Stimulated activated CD8-positive, alpha-beta memory T cell treated with anti-CD3 and anti-CD28 coated beads, Interleukin-7, amount 100 ng/mL, for 48 hours (primary cell): ENCODE data around the gene DLGAP4.

ENCODE experiments used
- DNase-seq, 2 donors: peaks; one replicate each; pipeline ENCODE4 v3.0.0-alpha.2; 2020; ENCODE audit warnings: low read depth in 1 of 2; ENCODE audit errors: extremely low read depth in 1 of 2

DLGAP4 gene, protein sequence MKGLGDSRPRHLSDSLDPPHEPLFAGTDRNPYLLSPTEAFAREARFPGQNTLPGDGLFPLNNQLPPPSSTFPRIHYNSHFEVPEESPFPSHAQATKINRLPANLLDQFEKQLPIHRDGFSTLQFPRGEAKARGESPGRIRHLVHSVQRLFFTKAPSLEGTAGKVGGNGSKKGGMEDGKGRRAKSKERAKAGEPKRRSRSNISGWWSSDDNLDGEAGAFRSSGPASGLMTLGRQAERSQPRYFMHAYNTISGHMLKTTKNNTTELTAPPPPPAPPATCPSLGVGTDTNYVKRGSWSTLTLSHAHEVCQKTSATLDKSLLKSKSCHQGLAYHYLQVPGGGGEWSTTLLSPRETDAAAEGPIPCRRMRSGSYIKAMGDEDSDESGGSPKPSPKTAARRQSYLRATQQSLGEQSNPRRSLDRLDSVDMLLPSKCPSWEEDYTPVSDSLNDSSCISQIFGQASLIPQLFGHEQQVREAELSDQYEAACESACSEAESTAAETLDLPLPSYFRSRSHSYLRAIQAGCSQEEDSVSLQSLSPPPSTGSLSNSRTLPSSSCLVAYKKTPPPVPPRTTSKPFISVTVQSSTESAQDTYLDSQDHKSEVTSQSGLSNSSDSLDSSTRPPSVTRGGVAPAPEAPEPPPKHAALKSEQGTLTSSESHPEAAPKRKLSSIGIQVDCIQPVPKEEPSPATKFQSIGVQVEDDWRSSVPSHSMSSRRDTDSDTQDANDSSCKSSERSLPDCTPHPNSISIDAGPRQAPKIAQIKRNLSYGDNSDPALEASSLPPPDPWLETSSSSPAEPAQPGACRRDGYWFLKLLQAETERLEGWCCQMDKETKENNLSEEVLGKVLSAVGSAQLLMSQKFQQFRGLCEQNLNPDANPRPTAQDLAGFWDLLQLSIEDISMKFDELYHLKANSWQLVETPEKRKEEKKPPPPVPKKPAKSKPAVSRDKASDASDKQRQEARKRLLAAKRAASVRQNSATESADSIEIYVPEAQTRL

DNA sequence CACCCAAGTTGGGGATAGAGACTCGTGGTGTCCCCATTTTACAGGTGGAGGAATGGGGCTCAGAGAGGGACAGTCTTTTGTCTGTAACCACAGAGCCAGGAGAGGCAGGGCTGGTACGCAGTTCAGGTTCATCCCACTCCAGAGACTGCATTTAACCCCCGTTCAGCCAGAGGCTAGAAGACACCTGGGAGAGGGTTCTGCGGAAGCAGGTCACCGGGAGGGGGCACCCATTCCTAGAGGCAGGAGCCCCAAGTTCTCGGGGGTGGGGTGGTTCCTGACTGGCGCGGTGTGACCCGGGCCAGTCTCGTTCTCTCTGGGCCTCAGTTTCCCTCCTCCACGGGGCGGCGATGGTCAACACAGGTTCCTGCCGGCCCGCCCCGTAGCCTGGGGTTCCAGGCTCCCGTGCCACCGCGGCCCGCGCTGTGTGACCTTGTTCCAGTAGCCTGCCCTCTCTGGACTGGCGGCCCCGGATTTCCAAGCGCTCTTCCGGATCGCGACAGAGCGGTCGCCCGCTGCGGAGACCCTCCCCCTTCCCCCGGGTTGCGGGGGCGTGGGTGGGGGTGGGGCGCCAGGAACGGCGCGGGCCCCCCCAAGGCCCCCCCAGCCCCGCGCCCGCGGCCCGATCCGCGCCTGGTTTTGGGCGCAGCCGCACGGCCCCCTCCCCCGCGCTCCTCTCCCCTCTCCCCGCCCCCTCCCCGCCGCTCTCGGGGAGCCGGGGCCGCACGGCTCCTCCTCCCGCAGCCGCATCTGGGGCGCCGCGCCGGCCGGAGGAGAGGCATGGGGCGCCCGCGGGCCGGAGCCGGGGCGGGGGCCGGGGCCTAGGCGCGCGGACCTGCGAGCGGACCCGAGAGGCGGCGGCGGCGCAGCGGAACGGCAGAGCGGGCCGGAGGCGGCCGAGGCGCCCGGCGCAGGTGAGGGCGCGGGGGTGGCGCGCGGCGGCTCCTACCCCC lies at the start of gene DLGAP4:
Gene DLGAP4 (plus strand): TSS at position 738 of the 950 bp plus-strand sequence. CDS start 125,379 bp downstream, outside the sequence.
- no peak for DNase-seq

- DNase-seq, result no peak
These were observed 46.7 kb upstream of the DLGAP4 start for GRCh38 chr20:36259177-36260061.

GRCh38 chr20:36260316-36260715 lies 45.8 kb upstream of the DLGAP4 start:
- no peak for DNase-seq

DNA sequence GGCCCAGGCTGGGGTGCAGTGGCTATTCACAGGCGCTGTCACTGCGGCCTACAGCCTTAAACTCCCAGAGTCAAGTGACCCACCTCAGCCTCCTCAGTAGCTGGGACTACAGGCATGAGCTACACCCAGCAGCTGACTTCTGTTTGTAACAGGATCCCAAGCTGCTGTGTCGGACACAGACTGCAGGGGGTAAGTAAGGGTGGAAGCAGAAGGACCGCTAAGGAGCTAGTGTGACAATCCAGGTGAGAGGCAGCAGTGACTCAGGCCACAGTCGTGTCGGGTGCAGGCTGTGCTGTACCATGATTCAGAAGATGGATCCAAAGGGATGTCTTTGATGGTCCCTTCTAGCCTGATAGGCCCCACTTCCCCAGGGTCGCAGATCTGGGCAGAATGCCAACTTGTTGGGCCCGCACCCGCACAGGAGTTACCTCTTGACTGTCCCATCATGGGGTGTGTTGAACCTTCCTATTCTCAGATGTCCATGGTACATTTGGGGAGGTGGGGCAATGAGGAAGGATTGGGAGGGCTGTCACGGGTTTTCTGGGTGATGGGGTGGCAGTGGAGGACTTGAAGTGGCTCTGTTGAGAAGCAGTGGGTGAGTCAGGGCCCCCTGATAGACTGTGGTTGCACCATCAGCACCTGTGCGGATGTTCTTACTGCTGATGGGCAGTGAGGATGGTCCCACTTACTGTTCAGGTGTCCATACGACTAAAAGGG lies 44.6 kb upstream of the DLGAP4 start:
- no peak for DNase-seq

DNA sequence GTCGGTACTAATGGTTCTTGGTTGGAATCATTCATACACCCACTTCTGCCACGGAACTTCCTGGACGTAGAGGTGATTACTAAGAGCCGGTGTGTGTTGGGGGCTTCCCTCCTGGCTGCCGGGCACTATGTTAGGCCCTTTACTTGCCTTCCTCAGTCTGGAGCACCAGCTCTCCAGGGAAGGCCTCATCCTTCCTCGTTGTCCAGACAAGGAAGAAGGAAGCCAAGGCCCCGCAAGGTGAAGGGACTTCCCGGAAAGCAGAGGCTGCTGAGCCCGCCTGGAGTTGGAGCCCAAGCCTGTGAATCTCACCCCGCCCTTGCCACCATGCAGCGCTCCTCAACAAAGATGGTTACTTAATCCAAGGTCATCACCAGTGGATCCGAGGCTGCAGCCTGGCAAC lies 43.7 kb upstream of the DLGAP4 start:
- no peak for DNase-seq

GRCh38 chr20:36264426-36265246 lies 41.5 kb upstream of the DLGAP4 start:
- DNase-seq, result no peak

- DNase-seq, result no peak
These were observed 40.0 kb upstream of the DLGAP4 start for GRCh38 chr20:36266189-36266588.

DNA sequence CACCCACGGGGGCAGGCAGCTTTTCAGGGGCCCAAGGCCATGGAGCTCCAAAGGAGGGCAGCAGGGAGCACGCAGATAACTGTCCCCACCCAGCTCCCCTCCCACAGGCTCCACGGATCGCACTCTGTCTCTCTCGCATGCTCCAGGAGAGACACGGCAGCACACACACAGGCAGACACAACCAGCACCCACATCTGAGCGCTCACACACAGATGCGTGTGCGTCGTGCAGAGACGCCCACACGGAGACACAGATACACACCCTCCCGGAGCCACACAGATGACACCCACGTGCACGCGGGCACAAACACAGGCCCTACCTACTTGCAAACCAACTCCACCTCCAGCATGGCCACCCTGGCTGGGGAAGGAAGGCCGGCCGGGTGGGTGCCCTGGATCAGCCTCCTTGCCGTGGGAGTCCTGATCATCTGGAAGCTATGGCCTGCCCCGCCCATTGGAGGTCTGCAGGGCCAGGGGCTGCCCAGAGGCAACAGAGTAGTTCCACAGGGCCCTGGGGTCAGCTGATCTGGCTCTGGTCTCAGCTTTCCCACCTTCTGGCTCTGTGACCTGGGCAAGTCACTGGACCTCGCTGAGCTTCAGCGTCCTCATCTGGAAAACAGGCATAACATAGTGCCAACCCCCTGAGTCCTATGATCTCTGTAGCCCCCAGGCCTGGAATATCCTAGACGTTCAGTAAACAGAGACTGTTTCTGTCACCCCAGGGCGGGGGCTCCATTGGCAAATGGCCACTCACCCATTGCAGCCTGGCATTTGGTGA lies 38.3 kb upstream of the DLGAP4 start:
- no peak for DNase-seq

- no peak for DNase-seq
These were observed 37.4 kb upstream of the DLGAP4 start for GRCh38 chr20:36268440-36269342.

GRCh38 chr20:36269507-36269906 lies 36.6 kb upstream of the DLGAP4 start:
- DNase-seq, result no peak

GRCh38 chr20:36270744-36271638 lies 35.1 kb upstream of the DLGAP4 start:
- no peak for DNase-seq

GRCh38 chr20:36271639-36272546 lies 34.2 kb upstream of the DLGAP4 start:
- DNase-seq, result no peak

DNA sequence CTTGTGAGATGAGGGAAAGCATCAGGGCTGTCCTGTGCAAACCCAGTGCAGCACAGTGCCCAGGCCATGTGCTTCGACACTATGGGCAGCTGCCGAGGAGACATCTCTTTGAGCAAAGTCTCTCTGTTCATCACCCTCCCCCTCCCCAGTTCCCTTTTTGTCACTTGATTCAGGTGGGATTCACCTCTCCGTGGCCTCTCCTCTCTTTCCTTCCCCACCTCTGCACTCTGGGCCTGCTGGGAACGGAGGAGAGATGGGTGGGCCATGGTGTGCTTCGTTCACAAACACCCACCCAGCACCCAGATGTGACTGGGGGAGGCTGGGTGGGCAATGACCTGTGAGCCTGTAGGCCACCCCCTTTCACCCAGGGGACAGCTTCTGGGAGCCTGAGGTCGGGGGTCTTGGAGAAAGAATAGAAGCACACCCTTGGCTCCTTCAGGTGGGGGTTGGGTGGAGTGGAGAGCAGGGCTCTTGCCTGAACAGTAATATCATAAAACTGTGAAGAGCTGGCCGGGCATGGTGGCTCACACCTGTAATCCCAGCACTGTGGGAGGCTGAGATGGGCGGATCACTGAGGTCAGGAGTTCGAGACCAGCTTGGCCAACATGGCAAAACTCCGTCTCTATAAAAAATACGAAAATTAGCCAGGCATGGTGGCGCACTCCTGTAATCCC lies 33.5 kb upstream of the DLGAP4 start:
- DNase-seq, result no peak
